Panc1 (cell line): ENCODE measurements around the gene CLEC18B.

Experiments used
- CTCF ChIP-seq: fragments of 450-650 bp; IDR thresholded peaks from 2 replicates; pipeline ENCODE4 v1.5.1; 2017; ENCODE audit warnings: mild to moderate bottlenecking
- POLR2AphosphoS5 ChIP-seq: IDR thresholded peaks from 2 replicates; pipeline ENCODE4 v1.6.1; 2012; ENCODE audit warnings: mild to moderate bottlenecking, low read depth, low read length, moderate library complexity

DNA sequence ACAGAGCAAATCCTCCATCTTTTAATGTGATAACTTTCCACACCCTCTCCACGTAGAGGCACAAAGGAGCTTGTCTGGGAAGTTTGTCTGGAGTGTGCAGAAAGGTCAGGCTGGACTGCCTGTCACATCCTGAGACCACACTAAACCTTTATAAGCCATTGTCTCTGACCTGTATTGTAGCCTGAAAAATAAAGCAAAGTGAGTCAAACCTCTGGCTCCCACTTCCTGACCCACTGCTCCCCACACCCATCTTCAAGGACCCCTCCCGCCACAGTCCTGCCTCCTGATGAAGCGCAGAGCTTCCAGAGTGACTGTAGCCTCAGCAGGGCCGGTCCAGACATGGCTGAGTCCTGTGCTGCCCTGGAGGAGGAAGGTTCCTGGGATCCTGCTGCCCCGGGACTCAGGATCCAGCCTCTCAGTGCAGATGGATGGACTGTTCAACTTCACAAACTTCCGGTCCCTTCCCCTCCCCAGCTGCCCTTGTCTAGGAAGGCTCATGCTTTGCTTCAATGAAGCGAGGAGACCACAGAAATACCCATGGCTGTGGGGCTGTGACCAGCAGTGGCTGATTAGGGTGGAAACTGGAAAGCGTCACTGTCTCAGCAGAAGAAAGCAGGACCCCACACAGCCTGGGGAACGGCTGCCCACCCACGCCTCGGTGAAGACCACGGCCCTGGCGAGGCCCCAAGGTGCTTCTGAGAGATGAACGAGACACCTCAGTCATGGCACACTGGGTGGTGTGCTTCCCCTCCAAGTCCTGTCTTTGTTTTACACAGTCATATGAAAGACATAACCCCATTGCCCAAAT lies 30.9 kb upstream of the CLEC18B start:
- no peak for TF ChIP-seq CTCF
- no peak for TF ChIP-seq POLR2AphosphoS5
